ENCODE measurements around the gene FAM13B.

DNA sequence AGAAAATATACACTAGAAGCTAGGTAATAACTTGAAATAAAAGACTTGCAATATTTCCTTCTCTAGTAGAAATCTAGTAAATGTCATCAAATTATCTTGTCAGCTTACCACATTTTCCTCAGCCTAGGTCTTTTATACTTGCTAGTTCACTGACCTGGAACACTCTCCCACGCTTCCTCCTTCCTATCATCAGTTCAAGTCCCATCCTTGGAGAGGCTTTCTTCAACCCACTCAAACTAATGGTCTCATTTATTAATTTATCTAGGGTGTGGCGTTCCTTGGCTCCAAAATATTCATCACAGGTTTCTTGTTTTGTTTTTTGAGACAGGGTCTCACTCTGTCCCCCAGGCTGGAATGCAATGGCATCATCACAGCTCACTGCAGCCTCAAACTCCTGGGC is 2.9 kb downstream of the FAM13B start:
- no peak for TF ChIP-seq CTCF (IDR thresholded peaks at IDR 0.05)
- no peak for TF ChIP-seq POLR2A (IDR thresholded peaks at IDR 0.05)

Measured in suprapubic skin (tissue), 3 donors.